ENCODE data around the gene GPR137B. TPM values are rescaled to one million over a fixed set of nuclear protein-coding genes. Genes with fewer than 3 reads are reported as not detected.
A peak's percentile ranks its signal among the peaks of the same experiment; 100 is the strongest.

Gene GPR137B
- total RNA-seq, 4 donors from 2014 or later: 0.75 to 5.5 (median 5.4) TPM

DNA sequence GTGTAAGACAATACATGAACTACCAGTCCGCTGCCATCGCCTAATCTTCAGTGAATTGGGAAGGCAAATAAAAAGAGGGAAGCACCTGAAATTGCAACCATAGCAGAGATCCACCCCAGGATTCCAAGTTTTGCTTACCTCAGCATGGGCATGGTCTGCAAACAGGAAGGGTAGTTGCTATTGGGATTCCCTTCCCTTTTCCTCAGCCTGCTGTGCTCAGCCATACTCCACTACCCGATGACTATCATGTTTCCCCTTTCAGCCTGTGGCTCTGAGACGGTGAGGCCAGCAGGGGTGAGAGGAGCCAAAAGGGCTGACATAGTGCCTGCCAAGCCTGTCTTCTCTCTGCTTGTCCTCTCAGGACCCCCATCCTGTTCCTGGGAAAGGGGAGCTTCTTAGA, 64.2 kb downstream of the GPR137B start:
- H3K27ac ChIP-seq: no peak overlapping the region
- TF ChIP-seq, protein P1, sequence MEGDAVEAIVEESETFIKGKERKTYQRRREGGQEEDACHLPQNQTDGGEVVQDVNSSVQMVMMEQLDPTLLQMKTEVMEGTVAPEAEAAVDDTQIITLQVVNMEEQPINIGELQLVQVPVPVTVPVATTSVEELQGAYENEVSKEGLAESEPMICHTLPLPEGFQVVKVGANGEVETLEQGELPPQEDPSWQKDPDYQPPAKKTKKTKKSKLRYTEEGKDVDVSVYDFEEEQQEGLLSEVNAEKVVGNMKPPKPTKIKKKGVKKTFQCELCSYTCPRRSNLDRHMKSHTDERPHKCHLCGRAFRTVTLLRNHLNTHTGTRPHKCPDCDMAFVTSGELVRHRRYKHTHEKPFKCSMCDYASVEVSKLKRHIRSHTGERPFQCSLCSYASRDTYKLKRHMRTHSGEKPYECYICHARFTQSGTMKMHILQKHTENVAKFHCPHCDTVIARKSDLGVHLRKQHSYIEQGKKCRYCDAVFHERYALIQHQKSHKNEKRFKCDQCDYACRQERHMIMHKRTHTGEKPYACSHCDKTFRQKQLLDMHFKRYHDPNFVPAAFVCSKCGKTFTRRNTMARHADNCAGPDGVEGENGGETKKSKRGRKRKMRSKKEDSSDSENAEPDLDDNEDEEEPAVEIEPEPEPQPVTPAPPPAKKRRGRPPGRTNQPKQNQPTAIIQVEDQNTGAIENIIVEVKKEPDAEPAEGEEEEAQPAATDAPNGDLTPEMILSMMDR (IDR thresholded peaks at IDR 0.05 in 4 of 5, conservative IDR thresholded peaks at IDR 0.05 in 1 of 5): no peak
- TF ChIP-seq POLR2A (IDR thresholded peaks at IDR 0.05): no peak
- H3K27me3 ChIP-seq: no peaks in the 10 kb centered on the region
- intact Hi-C loops (cut with DNase I; ENCODE audit: low total_unique reads): no loop called here
- H3K9me3 ChIP-seq: no peaks in the 10 kb centered on the region
- in situ Hi-C loops (cut with MboI; ENCODE audit: low sequenced_read_pairs in 4 of 4): no loop called here
- ATAC-seq (peak in 1 of 2 donors; percentile 56), DNase-seq (peak; percentile 10 to 25)
- H3K4me1 ChIP-seq: no peaks in the 10 kb centered on the region
- H3K36me3 ChIP-seq: no peaks in the 10 kb centered on the region
- no peak overlapping the region for H3K4me3 ChIP-seq

DNA sequence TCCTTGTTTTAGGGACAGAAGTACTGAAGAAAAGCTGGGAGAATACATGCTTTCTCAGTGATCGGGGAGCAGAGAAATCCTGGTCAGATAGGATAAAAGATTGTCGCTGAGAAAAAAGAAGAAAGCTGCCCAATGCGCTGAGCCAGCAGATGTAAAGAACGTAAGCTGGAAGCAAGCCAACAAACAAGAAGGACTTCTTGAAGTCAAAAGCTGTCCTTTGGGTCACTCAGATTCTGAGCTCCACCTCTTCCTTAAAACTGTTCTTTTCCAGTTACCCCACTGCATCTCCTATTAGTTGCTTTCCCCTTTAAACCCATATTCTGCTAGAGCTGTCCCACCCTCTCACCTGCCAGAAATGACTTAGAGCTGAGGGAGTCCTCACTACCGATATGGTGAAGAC, 64.8 kb downstream of the GPR137B start:
- Histone ChIP-seq H3K27ac (no peak overlapping the region), H3K36me3 (no peaks in the 10 kb centered on the region), H3K9me3 (no peaks in the 10 kb centered on the region), H3K27me3 (no peaks in the 10 kb centered on the region), H3K4me3 (no peak overlapping the region), H3K4me1 (no peaks in the 10 kb centered on the region)
- in situ Hi-C loops (cut with MboI; ENCODE audit: low sequenced_read_pairs in 4 of 4) (no loop called here), intact Hi-C loops (cut with DNase I; ENCODE audit: low total_unique reads) (no loop called here)
- DNase-seq: peak in 1 of 2 donors; percentile 6
- no peak for ATAC-seq
- TF ChIP-seq, protein P1 (IDR thresholded peaks at IDR 0.05 in 4 of 5, conservative IDR thresholded peaks at IDR 0.05 in 1 of 5): no peak

DNA sequence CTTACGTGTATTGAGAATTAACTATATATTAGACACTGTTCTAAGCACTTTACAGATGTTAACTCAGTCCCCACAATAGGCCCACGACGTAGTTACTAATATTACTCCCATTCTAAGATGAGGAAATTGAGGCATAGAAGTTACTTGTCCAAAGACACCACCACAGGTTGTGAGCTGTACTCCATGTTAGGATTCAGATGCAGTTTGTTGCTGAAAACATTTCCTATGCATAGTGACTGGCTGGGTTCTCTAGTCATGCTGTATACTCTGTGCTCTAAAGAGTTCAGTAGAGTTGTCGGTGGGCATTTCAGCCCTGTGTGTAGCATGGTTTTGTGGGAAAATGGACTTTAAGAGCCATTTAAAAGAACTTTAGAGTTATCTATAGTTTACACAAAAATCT, 65.2 kb downstream of the GPR137B start:
- in situ Hi-C loops (cut with MboI; ENCODE audit: low sequenced_read_pairs in 4 of 4): no loop called here
- no peaks in the 10 kb centered on the region for H3K36me3 ChIP-seq

DNA sequence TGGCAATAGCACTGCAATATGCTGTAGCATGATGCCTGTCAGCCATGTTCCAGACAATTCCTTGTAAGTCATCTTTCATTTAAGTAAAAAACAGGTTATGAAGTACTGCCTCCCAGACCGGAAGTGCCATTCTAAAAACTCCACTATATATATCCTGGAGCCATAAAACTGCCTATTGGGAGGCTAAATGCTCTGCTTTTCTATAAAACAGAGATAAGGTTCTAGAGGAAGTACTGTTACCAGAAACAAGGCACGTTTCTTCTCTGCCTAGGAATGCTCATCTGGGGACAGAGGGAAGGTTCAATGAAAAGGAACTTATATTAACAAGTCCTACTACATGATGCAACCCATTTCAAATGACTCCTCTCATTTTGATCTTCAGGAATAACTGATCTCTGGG, 66.8 kb downstream of the GPR137B start:
- in situ Hi-C loops (cut with MboI; ENCODE audit: low sequenced_read_pairs in 4 of 4) (no loop called here), intact Hi-C loops (cut with DNase I; ENCODE audit: low total_unique reads) (no loop called here)
- Histone ChIP-seq H3K4me3 (no peak overlapping the region), H3K9me3 (no peaks in the 10 kb centered on the region), H3K36me3 (peaks cover 0 to 2% of the 10 kb centered on the region in 2 donors), H3K27me3 (no peaks in the 10 kb centered on the region), H3K27ac (no peak overlapping the region), H3K4me1 (no peaks in the 10 kb centered on the region)
- TF ChIP-seq POLR2A (IDR thresholded peaks at IDR 0.05): no peak
- TF ChIP-seq, protein P1 (IDR thresholded peaks at IDR 0.05 in 4 of 5, conservative IDR thresholded peaks at IDR 0.05 in 1 of 5): no peak
- DNase-seq: no peak
- ATAC-seq: no peak

More for the DNA sequence above, 65.2 kb downstream of the GPR137B start:
- Histone ChIP-seq H3K27ac (no peak overlapping the region), H3K9me3 (no peaks in the 10 kb centered on the region), H3K4me3 (no peak overlapping the region), H3K27me3 (no peaks in the 10 kb centered on the region), H3K4me1 (no peaks in the 10 kb centered on the region)
- ATAC-seq: no peak
- intact Hi-C loops (cut with DNase I; ENCODE audit: low total_unique reads): no loop called here
- no peak for DNase-seq
- TF ChIP-seq, protein P1 (IDR thresholded peaks at IDR 0.05 in 4 of 5, conservative IDR thresholded peaks at IDR 0.05 in 1 of 5): no peak

DNA sequence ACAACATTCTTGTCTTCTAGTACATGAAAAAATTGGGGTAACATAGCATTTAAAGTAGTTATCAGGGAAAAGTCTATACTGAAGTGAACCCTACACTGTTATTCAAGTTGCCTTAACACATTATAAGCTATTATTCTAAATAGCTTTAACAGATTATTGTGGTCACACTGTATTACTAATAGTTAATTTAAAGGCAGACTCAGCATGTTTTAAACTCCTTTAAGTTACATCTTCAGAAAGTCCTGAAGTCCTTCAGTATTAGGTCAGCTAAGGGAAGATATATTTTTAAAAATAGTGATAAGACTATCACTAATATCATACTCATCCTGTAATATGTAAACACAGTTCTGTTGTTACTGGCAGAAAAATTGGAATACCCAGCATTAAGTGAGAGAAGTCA, 67.4 kb downstream of the GPR137B start:
- TF ChIP-seq, protein P1 (IDR thresholded peaks at IDR 0.05 in 4 of 5, conservative IDR thresholded peaks at IDR 0.05 in 1 of 5): no peak
- no peak for TF ChIP-seq POLR2A (IDR thresholded peaks at IDR 0.05)
- no peak for ATAC-seq
- no peaks in the 10 kb centered on the region for H3K27me3 ChIP-seq
- no peak overlapping the region for H3K4me3 ChIP-seq
- in situ Hi-C loops (cut with MboI; ENCODE audit: low sequenced_read_pairs in 4 of 4): no loop called here
- no peaks in the 10 kb centered on the region for H3K9me3 ChIP-seq
- intact Hi-C loops (cut with DNase I; ENCODE audit: low total_unique reads): no loop called here
- DNase-seq: no peak
- H3K27ac ChIP-seq: no peak overlapping the region
- H3K4me1 ChIP-seq: no peaks in the 10 kb centered on the region
- peaks cover 0 to 6% of the 10 kb centered on the region in 2 donors for H3K36me3 ChIP-seq
